PC-9 (cell line): ENCODE results near the gene PKIB.

Experiments
- CTCF ChIP-seq: fragments of 200-600 bp; sonication (generic); conservative IDR thresholded peaks from 2 replicates; pipeline ENCODE4 v1.6.1; 2017; ENCODE audit warnings: mixed run types, antibody characterized with exemption, mild to moderate bottlenecking, moderate library complexity
- EZH2 ChIP-seq: fragments of 200-600 bp; sonication (generic); IDR thresholded peaks from 2 replicates; pipeline ENCODE4 v1.8.0; 2017; ENCODE audit warnings: antibody characterized with exemption, low read depth

DNA sequence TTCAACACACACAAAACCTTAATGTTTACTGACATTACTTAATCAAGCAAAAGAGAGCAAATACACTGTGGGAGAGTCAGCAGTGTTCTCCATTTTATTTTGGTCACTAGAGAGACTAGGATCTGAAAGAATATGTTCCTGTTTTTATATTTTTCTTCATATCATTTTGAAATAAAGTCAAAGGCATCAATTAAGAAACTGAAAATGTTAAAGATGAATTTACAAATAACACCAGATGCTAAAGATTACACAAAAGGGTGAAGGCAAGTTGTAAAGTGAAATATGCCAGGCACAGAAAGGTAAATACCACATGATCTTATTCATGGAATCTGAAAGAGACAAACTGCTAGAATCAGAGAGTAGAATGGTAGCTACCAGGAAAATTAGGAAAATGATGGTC lies 109.0 kb downstream of the PKIB start:
- TF ChIP-seq CTCF, result no peak
- no peak for TF ChIP-seq EZH2
